ENCODE results near the gene IGF2BP2. TPM values are rescaled to one million over a fixed set of nuclear protein-coding genes. Genes with fewer than 3 reads are reported as not detected.
A peak's percentile ranks its signal among the peaks of the same experiment; 100 is the strongest.
"Not testable (repeated sequence)": the region's sequence is repeated elsewhere in the genome, so short reads cannot be mapped to it uniquely, and the experiment has no call there.

IGF2BP2 gene
- total RNA-seq, 6 donors from 2014 or later, result 11.4 to 60.3 (median 24.9) TPM

DNA sequence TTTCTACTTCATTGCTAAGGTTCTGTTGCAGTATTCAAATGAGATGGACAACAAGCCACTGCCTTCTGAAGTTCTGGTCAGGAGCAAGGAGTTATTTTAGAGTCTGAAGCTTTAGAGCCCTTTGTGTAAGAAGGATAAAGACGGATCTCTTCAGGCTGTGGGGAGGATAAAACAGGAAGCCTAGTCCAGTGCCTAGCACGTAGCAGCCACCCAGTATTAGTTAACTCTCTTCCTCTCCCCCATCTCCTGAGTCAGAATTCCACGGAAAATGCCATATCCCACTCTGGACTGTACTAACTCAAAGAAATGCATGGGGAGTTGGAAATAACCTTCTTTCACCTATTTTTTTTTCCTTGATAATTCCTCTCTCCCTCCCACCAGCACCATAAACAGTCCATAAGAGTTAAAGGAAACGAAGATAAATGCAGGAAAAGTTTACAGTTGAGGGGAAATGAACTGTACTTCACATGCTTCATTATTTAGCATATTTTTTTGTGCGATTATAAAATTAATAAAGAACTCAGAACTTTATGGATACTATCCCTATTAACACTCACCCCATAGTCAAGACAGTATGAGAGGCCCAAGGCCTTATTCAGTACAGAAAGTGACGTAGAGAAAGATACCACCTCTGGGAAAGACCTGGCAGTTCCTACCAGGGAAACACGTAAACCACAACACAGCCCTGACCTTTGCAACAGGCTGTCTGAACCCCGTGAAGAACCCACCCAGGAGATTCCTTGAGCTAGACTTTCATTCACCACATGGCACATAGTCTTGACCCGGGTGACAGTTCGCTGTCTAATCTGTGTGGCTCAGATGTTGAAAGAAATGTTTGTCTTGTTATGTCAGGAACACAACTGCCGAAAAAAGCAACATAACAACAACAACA, 9.2 kb downstream of the IGF2BP2 start:
- Histone ChIP-seq H3K27me3 (no peaks in the 10 kb centered on the region), H3K4me1 (peaks cover 0 to 17% (median 11%) of the 10 kb centered on the region in 4 donors), H3K36me3 (no peaks in the 10 kb centered on the region), H3K27ac (no peak overlapping the region), H3K4me3 (no peak overlapping the region), H3K9me3 (no peaks in the 10 kb centered on the region)
- no peak for ATAC-seq (ENCODE audit: low FRiP score in 2 of 2)
- no peak for TF ChIP-seq POLR2AphosphoS5 (IDR thresholded peaks at IDR 0.05)
- no peak for TF ChIP-seq EP300 (IDR thresholded peaks at IDR 0.05)
- TF ChIP-seq, protein P1, sequence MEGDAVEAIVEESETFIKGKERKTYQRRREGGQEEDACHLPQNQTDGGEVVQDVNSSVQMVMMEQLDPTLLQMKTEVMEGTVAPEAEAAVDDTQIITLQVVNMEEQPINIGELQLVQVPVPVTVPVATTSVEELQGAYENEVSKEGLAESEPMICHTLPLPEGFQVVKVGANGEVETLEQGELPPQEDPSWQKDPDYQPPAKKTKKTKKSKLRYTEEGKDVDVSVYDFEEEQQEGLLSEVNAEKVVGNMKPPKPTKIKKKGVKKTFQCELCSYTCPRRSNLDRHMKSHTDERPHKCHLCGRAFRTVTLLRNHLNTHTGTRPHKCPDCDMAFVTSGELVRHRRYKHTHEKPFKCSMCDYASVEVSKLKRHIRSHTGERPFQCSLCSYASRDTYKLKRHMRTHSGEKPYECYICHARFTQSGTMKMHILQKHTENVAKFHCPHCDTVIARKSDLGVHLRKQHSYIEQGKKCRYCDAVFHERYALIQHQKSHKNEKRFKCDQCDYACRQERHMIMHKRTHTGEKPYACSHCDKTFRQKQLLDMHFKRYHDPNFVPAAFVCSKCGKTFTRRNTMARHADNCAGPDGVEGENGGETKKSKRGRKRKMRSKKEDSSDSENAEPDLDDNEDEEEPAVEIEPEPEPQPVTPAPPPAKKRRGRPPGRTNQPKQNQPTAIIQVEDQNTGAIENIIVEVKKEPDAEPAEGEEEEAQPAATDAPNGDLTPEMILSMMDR (IDR thresholded peaks at IDR 0.05), result no peak
- no peak for TF ChIP-seq POLR2A (IDR thresholded peaks at IDR 0.05)
- DNase-seq, result no peak
- WGBS, 2 donors, result 45 to 50% methylated on average over 11 of the region's 11 CpGs

DNA sequence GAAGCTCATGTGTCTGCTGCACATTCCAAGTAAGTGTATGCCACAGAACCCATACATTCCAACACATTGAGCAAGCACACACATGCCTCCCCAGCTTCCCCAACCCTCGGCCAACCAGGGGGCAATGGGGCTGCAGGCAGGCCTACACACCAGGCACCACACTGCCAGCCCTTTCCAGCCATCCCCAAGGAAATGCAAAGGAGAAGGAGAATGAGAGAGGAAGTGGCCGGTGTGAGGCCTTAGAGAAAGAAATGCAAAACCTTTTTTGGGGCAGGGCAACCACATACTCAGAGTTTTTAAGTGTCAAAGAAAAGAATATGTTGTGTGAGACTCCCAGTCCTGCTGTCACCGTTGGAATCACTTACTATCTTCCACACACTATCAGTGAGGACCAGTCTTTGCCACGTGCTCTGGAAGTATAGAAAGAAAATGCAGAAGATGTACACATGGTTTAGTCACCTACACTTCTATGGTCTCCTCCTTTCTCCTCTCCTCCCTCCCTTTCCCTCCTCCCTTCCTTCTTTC, 11.1 kb downstream of the IGF2BP2 start:
- no peaks in the 10 kb centered on the region for H3K36me3 ChIP-seq
- H3K4me3 ChIP-seq, result no peak overlapping the region
- TF ChIP-seq POLR2AphosphoS5 (IDR thresholded peaks at IDR 0.05), result no peak
- TF ChIP-seq EP300 (IDR thresholded peaks at IDR 0.05), result no peak
- no peak for TF ChIP-seq POLR2A (IDR thresholded peaks at IDR 0.05)
- TF ChIP-seq, protein P1 (IDR thresholded peaks at IDR 0.05), result no peak
- H3K27me3 ChIP-seq, result no peaks in the 10 kb centered on the region
- ATAC-seq (ENCODE audit: low FRiP score in 2 of 2), result no peak
- peak in 1 of 2 donors; percentile 22 for DNase-seq
- 56 to 63% methylated on average over 4 of the region's 4 CpGs for WGBS, 2 donors
- no peak overlapping the region for H3K27ac ChIP-seq
- H3K9me3 ChIP-seq, result no peaks in the 10 kb centered on the region
- H3K4me1 ChIP-seq, result peaks cover 0 to 14% (median 7%) of the 10 kb centered on the region in 4 donors

DNA sequence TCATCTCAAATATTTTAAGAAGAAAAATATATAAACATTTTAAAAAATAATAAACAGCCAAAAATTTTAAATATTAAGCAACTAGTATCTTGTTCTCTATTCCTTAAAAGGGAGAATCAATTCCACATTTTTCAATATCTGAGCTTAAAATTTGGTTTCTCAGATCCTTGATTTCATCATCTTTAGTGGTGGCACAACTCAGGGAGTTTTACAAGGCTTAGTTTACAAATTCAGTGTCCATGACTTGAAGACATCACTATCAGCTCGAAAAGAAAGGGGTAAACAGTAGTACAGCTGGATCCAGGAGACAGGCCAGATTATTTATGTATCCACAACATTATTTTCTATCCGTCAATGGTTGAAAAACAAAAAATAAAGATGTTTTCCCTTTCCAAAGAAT, 11.6 kb downstream of the IGF2BP2 start:
- H3K4me3 ChIP-seq, result no peak overlapping the region
- H3K9me3 ChIP-seq, result no peaks in the 10 kb centered on the region
- ATAC-seq (ENCODE audit: low FRiP score in 2 of 2) (no peak), DNase-seq (no peak)
- H3K36me3 ChIP-seq, result no peaks in the 10 kb centered on the region
- TF ChIP-seq POLR2A (IDR thresholded peaks at IDR 0.05) (no peak), EP300 (IDR thresholded peaks at IDR 0.05) (no peak), POLR2AphosphoS5 (IDR thresholded peaks at IDR 0.05) (no peak)
- TF ChIP-seq, protein P1 (IDR thresholded peaks at IDR 0.05), result no peak
- 60 to 75% methylated on average over 2 of the region's 2 CpGs for WGBS, 2 donors
- H3K27me3 ChIP-seq, result no peaks in the 10 kb centered on the region
- no peak overlapping the region for H3K27ac ChIP-seq
- peaks cover 0 to 14% (median 7%) of the 10 kb centered on the region in 4 donors for H3K4me1 ChIP-seq

DNA sequence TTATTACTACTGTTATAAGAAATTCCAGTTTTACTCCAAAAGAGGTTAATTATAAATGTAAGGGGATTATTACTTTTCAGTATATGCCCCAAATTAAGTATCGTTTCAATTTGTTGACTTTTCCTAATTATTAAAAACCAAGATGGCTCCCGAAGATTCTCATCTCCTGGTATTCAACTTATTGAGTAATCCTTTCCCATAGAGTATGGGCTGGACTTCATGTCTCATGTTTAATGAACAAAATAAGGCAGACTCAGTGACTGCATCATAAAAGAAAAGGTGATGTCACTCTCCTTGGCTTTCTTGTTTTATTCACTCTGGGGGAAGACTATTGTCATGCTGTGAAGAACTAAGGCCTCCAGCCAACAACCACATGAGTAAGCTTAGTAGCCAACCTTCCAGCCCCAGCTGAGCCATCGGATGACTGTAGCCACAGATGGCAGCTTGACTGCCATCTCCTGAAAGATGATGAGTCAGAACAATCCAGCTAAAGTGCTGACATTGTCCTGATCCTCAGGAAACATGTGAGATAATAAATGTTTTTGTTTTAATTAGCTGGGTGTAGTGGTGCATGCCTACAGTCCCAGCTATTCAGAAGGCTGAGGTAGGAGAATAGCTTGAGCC, 17.3 kb downstream of the IGF2BP2 start:
- Histone ChIP-seq H3K27me3 (no peaks in the 10 kb centered on the region), H3K9me3 (no peaks in the 10 kb centered on the region), H3K4me3 (no peak overlapping the region), H3K27ac (no peak overlapping the region), H3K36me3 (no peaks in the 10 kb centered on the region), H3K4me1 (peaks cover 0 to 4% (median 0%) of the 10 kb centered on the region in 4 donors)
- TF ChIP-seq, protein P1 (IDR thresholded peaks at IDR 0.05), result no peak
- TF ChIP-seq POLR2A (IDR thresholded peaks at IDR 0.05) (no peak), EP300 (IDR thresholded peaks at IDR 0.05) (no peak), POLR2AphosphoS5 (IDR thresholded peaks at IDR 0.05) (no peak)
- ATAC-seq (ENCODE audit: low FRiP score in 2 of 2) (no peak), DNase-seq (no peak)
- 82 to 90% methylated on average over 3 of the region's 3 CpGs for WGBS, 2 donors

DNA sequence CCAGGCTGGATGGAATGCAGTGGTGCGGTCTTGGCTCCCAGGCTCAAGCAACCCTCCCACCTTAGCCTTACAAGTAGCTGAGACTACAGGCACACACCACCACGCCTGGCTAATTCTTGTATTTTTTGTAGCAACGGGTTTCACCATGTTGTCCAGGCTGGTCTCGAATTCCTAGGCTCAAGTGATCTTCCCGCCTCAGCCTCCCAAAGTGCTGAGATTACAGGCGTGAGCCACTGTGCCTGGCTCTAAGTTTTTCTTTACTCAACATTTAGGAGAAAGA, 26.1 kb downstream of the IGF2BP2 start:
- WGBS, 2 donors, result 90 to 92% methylated on average over 6 of the region's 6 CpGs
- H3K4me3 ChIP-seq; H3K36me3 ChIP-seq; ATAC-seq (ENCODE audit: low FRiP score in 2 of 2); H3K9me3 ChIP-seq; H3K27me3 ChIP-seq; H3K27ac ChIP-seq; DNase-seq: not testable (repeated sequence)
- H3K4me1 ChIP-seq, result peaks cover 4 to 13% (median 9%) of the 10 kb centered on the region in 4 donors

Data from upper lobe of left lung (tissue), 6 donors.